ENCODE data around the gene RND1. TPM values are rescaled to one million over a fixed set of nuclear protein-coding genes. Genes with fewer than 3 reads are reported as not detected.

The RND1 gene
- total and polyA plus RNA-seq, 2 of the 13 experiments (the other 11 are each of a cell fraction or from before 2014, with no cell fraction given), result 1.8 to 1.9 TPM

GRCh38 chr12:48865281-48866051 lies at the start of gene RND1 (continued):
- TF ChIP-seq ZNF550 (CRISPR knock-in tag; IDR thresholded peaks at IDR 0.05; ENCODE audit: borderline replicate concordance), result 0 out of 2 replicates have a peak, but pooled peaks have one; percentile 53
- TF ChIP-seq SCMH1 (CRISPR knock-in tag; IDR thresholded peaks at IDR 0.05; ENCODE audit: borderline replicate concordance), result no peak
- peak; percentile 97 for TF ChIP-seq POLR2AphosphoS5 (IDR thresholded peaks at IDR 0.05; ENCODE audit: low read depth, low read length)
- TF ChIP-seq AGO1 (IDR thresholded peaks at IDR 0.05; ENCODE audit: low read depth, low read length, poor library complexity, severe bottlenecking), result no peak
- peak; percentile 92 for TF ChIP-seq NFYC (CRISPR knock-in tag; IDR thresholded peaks at IDR 0.05)
- peak; percentile 56; the same call in 1 of the 2 replicates for TF ChIP-seq MAZ (IDR thresholded peaks at IDR 0.05; ENCODE audit: borderline replicate concordance, low read depth, low read length)
- TF ChIP-seq MAZ (CRISPR knock-in tag; IDR thresholded peaks at IDR 0.05; ENCODE audit: low read depth), result peak; percentile 29; the same call in 1 of the 2 replicates
- peak; percentile 75 for TF ChIP-seq ZSCAN21 (CRISPR knock-in tag; IDR thresholded peaks at IDR 0.05; ENCODE audit: borderline replicate concordance)
- TF ChIP-seq ZFP37 (CRISPR knock-in tag; IDR thresholded peaks at IDR 0.05; ENCODE audit: borderline replicate concordance), result no peak
- TF ChIP-seq ZBTB39 (CRISPR knock-in tag; IDR thresholded peaks at IDR 0.05), result no peak
- TF ChIP-seq RNF219 (CRISPR knock-in tag; IDR thresholded peaks at IDR 0.05), result no peak
- no peak for TF ChIP-seq MTA3 (CRISPR knock-in tag; IDR thresholded peaks at IDR 0.05)
- TF ChIP-seq ZNF101 (CRISPR knock-in tag; IDR thresholded peaks at IDR 0.05; ENCODE audit: borderline replicate concordance, low read depth), result no peak
- TF ChIP-seq, protein P1, sequence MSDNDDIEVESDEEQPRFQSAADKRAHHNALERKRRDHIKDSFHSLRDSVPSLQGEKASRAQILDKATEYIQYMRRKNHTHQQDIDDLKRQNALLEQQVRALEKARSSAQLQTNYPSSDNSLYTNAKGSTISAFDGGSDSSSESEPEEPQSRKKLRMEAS (IDR thresholded peaks at IDR 0.05), result peak; percentile 46
- no peak for TF ChIP-seq HDAC6 (IDR thresholded peaks at IDR 0.05; ENCODE audit: low read depth, low read length)
- TF ChIP-seq TEF (CRISPR knock-in tag; IDR thresholded peaks at IDR 0.05), result no peak
- TF ChIP-seq TOPORS (CRISPR knock-in tag; IDR thresholded peaks at IDR 0.05), result no peak; the same call in 1 of the 2 replicates
- TF ChIP-seq ZBTB25 (CRISPR knock-in tag; IDR thresholded peaks at IDR 0.05), result 0 out of 2 replicates have a peak, but pooled peaks have one; percentile 45
- 0 out of 2 replicates have a peak, but pooled peaks have one; percentile 56 for TF ChIP-seq TARDBP (CRISPR knock-in tag; IDR thresholded peaks at IDR 0.05)
- no peak for TF ChIP-seq ZNF790 (CRISPR knock-in tag; IDR thresholded peaks at IDR 0.05; ENCODE audit: borderline replicate concordance)
- 0 out of 2 replicates have a peak, but pooled peaks have one; percentile 19 for TF ChIP-seq DMAP1 (CRISPR knock-in tag; IDR thresholded peaks at IDR 0.05)
- no peak for TF ChIP-seq NFE2L1 (CRISPR knock-in tag; IDR thresholded peaks at IDR 0.05; ENCODE audit: borderline replicate concordance)
- no peak for TF ChIP-seq HMGA1 (CRISPR knock-in tag; conservative IDR thresholded peaks at IDR 0.05)
- TF ChIP-seq SMARCC2 (IDR thresholded peaks at IDR 0.05), result no peak

All from HepG2 (cell line).